Measurements from ENCODE around the gene EIF2B4.
A peak's percentile ranks its signal among the peaks of the same experiment; 100 is the strongest.
"Not testable (repeated sequence)": the region's sequence is repeated elsewhere in the genome, so short reads cannot be mapped to it uniquely, and the experiment has no call there.

The EIF2B4 gene

DNA sequence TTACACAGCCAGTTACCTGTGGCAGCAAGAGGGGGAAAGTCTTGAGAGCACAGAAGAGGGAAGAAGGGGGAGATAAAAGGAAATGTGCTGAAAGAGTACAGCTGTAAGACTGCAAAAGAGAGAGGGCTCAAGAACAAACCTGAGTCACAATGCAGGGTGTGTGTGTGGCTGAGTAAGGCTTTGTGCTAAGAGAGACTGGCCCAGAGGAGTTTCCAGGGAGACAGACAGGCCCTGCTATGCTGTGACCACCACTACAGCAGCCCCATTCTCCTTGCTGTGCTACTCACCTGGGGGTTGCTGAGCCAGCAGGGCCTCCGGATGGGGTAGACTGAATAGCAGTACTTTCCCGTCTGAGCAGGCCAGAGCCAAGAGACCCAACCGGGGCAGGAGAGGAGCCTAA lies 34.8 kb downstream of the EIF2B4 start:
- no peak for DNase-seq

DNA sequence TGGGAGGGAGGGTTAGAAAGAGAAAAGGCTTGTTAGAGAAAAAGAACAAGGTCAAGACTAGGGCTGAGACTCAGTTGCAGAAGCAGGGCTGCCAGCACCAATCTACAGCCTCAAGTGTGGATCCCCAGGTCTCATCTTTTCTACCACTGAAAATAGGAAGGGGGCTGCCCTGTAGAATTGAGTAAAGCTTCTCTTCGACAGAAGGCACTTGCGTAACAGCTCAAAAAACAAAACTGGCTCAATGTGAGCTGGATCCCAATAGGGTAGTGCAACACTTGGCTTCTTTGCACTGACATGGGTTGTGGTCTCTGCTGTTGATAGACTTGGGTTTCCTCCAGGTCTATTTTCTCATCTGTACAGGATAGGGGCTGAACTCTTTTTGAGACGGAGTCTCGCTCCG lies 45.4 kb downstream of the EIF2B4 start:
- DNase-seq = no peak

DNA sequence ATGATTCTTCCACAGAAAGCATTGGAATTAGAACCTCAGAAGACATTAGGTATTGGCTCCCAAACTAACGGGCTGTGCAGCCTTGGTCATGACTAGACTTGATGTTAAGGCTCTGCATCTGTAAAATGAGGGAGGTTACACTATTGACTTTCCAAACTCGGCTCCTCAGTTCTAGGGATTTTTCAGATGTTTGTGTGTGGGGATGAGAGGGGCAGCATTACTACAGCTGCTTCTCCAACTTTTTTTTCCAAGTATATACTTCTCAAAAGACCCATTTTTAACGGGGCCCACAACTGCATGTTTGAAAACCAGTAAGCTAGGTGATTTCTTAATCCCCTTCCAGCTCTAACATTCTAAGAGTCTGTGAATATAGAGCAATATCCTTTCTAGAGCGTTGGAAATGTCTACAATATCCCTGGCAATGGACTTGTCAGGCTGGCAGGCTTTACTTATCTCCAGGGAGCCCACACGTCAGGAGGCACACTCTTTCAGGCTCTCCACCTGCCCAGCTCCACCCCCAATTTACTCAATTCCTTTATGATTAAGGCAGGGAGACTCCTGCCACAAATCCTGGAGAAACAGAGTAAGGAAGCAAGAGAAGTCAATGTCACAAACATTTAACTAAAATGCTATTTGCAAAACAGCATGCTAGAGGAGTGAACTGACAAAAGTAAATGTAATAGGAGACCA lies 46.4 kb downstream of the EIF2B4 start:
- DNase-seq = no peak

DNA sequence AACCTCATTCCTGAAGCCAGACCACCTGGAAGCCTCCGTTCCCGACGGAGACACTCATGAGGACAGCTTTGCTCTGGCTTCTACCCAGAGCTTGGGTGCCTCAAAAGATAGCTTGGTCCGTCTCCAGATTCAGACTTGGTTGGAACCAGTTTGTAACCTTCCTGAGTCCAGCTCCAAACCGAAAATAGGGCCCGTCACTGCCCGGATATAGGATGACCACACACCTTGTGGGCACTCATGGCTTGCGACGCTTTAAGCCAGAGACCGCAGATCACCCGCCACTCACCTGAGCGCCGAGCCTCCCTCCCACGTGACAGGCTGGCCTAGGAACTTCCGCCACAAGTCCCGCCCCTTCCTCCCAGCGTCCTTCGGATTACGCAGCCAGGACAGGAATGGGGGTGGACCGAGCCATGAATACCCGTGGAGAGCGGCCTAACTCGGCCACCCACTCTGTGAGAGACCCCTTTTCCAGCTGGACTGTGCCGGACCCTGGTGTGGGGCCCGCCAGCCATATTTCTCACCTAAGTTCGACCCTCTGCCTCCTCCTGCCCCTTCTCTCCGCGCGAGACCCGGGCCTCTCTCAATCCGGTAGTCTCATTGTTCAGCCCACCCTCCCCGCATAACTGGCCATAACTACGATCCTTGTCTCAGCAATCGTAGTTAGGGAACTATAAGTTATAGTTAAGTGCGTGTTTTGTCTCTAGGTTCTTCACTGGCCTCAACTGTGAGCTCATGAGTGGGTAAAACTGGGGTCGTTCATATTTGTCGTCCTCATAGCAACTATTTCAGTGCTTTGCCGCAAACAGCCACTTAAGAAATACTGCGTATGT lies 47.2 kb downstream of the EIF2B4 start, which contains the start of gene MPV17:
MPV17 (minus strand) TSS at position 332 of the 830 bp plus-strand sequence. CDS start 580 bp downstream, outside the sequence.
- peak; percentile 81 to 82 for DNase-seq

DNA sequence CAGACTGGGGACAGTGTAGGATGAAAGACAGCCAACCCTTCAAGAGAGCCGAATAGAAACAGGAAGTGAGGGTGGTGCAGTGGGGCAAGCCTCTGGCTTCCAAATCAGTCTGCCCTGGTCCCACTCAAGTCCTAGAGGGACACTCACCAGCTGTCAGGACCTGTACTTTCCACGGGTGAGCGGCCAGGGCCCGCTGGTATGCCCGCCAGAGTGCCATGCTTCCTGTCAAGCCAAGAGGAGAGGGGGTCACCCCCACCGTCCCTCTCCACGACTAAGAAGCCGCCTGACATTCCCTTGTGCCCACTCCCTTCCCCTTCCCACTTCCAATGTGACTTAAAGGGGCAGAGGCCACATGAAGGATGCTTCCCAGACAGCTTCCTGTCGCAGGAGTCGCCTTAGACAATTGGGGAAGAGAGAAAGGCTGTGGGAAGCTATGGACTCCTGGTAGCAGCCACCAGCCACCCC lies 47.8 kb downstream of the EIF2B4 start:
- DNase-seq = no peak

DNA sequence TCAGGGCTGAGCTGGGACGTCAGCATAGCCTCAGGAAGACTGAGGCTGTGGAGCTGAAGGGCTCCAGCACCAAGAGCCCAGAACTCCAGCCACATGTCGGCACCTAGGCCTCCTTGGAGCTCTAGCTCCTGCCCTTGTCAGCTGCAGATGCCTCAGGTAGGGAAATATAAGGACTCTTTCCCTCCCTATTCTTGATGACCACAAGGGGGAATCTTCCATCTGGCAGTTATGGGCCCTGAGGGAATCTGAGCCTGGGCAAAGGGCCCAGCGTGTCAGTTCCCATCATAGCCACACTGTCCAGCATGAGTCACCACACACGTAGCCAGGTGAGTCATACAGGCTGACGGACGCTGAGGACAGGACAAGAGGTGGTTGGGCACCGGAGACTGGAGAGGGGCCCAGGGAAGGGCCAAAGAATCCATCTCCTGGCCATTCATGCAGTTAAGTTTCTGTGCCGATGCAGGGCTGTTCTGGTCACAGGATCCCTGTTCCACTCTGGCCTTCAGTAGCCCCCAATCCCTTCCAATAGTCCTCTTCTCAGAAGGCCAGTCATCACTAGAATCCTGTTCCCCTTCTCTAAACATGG lies 49.1 kb downstream of the EIF2B4 start:
- no peak for DNase-seq

DNA sequence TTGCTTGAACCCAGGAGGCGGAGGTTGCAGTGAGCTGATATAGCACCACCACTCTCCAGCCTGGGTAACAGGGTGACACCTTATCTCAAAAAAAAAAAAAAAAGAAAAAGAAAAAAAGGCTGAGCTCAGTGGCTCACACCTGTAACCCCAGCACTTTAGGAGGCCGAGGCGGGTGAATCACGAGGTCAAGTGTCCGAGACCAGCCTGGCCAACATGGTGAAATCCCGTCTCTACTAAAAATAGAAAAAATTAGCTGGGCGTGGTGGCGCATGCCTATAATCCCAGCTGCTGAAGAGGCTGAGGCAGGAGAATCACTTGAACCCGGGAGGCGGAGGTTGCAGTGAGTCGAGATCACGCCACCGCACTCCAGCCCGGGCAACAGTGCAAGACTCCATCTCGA lies 50.3 kb downstream of the EIF2B4 start:
- not testable (repeated sequence) for DNase-seq

DNA sequence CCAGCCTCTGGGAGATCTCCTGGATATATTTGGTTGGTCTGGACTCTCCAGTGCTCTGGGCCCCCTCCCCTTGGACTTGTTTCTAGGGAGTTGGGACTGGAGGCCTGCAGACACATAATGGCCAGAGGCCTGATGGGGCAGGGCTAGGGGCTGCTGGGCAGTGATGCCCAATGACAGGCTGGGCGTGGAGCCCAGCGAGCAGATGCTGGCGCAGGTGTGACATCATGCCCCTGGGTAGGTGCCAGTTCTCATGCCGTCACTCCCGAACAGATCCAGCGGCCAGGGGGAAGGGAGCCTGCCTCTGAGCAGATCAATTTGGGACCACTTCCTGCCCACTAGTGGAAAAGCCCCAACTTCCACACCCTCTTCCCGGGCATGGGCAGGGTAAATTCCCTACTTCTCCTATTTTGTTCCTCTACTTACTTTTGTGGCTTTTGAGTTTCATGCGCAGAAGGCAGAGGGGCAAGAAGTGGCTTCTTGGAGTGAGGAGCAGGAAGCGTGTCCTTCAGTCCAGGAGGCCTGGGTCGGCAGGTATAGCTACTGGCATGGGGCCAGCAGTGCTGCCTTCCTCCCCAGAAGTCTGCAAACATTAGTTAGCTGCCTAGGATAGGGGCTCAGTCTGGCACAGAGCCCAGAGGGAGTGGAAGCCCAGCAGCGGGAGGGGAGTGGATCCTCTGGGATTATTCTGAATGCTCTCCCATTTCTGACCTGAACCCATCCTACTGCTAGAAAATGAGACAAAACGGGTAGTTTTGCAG lies 53.3 kb downstream of the EIF2B4 start:
- no peak for DNase-seq

DNA sequence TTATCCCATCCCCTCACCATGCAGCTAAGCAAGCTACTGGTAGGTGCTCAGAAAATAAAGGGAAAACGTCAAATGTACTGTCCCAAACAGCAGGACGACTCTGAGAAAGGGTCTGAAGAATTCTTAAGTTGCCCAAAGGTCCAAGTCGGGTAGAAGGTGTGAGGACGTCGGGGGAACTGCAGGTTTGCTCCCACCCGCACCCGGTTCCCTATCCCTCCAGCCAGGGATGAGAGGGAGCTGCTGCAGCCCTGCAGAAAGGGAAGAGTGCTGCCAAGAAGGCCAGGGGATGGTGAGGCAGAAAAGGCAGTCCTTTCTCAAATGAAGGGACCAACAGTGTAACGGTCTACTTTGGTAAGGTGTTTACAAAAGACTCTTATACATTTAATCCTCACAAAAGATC lies 55.0 kb downstream of the EIF2B4 start:
- DNase-seq = no peak

DNA sequence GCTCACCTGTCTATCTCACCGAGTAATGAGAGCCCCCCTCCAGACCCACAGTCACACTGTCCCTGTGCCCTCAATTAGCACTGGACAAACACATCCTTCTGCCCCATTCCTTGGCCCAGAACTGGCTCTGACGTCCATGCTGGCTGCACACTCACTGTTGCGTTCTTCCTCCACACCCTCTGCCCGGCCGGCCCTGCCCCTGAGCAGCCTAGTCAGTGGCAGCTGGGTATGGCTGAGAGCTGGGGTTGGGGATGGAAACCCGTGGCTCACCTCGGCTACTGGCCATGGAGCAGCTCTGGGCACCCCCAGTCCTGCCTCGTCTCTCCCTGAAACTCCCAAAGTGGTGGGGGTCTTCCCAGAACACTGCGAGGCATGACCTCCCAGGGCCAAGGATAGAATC lies 55.4 kb downstream of the EIF2B4 start:
- no peak for DNase-seq
